ENCODE results near the gene SHMT2.

DNA sequence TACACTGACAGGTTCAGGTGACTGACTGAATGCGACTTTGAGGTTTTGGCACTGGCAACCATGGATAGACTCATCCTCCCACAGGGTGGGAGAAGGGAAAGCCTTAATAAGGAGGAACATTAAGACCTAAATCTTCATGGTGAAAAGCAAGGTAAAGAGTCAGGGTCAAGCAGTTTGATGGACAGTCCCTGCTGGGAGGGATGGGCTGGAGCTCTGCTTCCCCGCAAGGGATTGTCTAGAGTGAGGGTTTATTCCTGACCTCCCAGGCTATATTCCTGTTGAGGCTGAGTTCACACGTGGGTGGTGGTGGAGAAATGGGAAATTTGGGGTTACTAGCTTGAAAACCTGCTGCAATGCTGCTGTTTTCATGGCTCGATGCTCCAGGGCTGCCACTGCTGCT lies 30.9 kb downstream of the SHMT2 start:
- TF ChIP-seq POLR2A (IDR thresholded peaks at IDR 0.05) = no peak
- TF ChIP-seq, protein P1, sequence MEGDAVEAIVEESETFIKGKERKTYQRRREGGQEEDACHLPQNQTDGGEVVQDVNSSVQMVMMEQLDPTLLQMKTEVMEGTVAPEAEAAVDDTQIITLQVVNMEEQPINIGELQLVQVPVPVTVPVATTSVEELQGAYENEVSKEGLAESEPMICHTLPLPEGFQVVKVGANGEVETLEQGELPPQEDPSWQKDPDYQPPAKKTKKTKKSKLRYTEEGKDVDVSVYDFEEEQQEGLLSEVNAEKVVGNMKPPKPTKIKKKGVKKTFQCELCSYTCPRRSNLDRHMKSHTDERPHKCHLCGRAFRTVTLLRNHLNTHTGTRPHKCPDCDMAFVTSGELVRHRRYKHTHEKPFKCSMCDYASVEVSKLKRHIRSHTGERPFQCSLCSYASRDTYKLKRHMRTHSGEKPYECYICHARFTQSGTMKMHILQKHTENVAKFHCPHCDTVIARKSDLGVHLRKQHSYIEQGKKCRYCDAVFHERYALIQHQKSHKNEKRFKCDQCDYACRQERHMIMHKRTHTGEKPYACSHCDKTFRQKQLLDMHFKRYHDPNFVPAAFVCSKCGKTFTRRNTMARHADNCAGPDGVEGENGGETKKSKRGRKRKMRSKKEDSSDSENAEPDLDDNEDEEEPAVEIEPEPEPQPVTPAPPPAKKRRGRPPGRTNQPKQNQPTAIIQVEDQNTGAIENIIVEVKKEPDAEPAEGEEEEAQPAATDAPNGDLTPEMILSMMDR (IDR thresholded peaks at IDR 0.05 in 4 of 5, conservative IDR thresholded peaks at IDR 0.05 in 1 of 5) = peak in 1 of 5 experiments; percentile 8

All from gastrocnemius medialis (tissue), 4 donors.